Effector memory CD8-positive, alpha-beta T cell (primary cell): Measurements from ENCODE around the gene REG4.

Experiments
- ATAC-seq: fragments of 150-1000 bp; cut with Tn5 transposase; replicated peaks from 2 replicates; pipeline ENCODE4 v1.10.0; 2021; ENCODE audit warnings: mild to moderate bottlenecking, moderate library complexity
- DNase-seq, 3 experiments: peaks; one replicate each; pipeline ENCODE4 v3.0.0; 2021
- H3K27ac Mint-ChIP-seq, 2 donors: one replicate each; pipeline ENCODE4 v1.8.0; 2022; ENCODE audit warnings: mild to moderate bottlenecking in 2 of 2, mixed read lengths in 2 of 2, moderate library complexity in 2 of 2
- H3K27me3 Mint-ChIP-seq, 2 donors: one replicate each; pipeline ENCODE4 v1.8.0; 2022; ENCODE audit warnings: mixed read lengths in 2 of 2
- H3K36me3 Mint-ChIP-seq: one replicate; pipeline ENCODE4 v1.8.0; 2022; ENCODE audit warnings: mild to moderate bottlenecking, moderate library complexity, mixed read lengths; ENCODE audit not compliant: insufficient read depth
- H3K4me1 Mint-ChIP-seq, 2 donors: one replicate each; pipeline ENCODE4 v1.8.0; 2022; ENCODE audit warnings: low read depth in 2 of 2, mixed read lengths in 2 of 2
- H3K4me3 Mint-ChIP-seq, 2 donors: one replicate each; pipeline ENCODE4 v1.8.0; 2022; ENCODE audit warnings: mild to moderate bottlenecking in 2 of 2, mixed read lengths in 2 of 2, moderate library complexity in 2 of 2
- H3K9me3 Mint-ChIP-seq, 2 donors: one replicate each; pipeline ENCODE4 v1.8.0; 2022; ENCODE audit warnings: mixed read lengths in 2 of 2

REG4 gene

DNA sequence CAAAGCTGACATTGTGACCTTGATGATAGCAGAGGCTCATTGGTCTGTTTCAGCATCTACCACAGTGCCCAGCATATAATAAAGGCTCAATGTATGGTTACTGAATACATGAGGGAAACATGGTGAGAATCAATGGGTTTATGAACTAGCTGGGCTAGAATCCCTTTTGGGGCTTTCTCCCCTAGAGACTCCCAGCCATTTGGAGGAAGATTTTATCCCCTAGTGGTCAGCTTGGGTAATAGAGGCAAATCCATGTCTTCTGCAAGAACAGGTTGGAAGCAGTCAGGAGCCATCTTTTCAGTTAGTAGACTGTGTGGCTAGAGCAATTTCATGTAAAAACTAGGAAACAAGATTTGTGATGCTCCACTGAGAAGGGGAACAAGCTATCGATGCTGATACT lies 15.8 kb upstream of the REG4 start:
- Mint-ChIP-seq H3K27me3 (peaks cover 47 to 54% of the 10 kb centered on the region in 2 donors), H3K4me3 (no peak overlapping the region), H3K36me3 (no peaks in the 10 kb centered on the region), H3K27ac (no peak overlapping the region), H3K4me1 (no peaks in the 10 kb centered on the region), H3K9me3 (no peaks in the 10 kb centered on the region)
- ATAC-seq (no peak), DNase-seq (no peak)

GRCh38 chr1:119822406-119822805 lies 11.1 kb upstream of the REG4 start:
- H3K27ac Mint-ChIP-seq, result no peak overlapping the region
- H3K4me1 Mint-ChIP-seq, result no peaks in the 10 kb centered on the region
- H3K36me3 Mint-ChIP-seq, result no peaks in the 10 kb centered on the region
- peaks cover 35 to 39% of the 10 kb centered on the region in 2 donors for H3K27me3 Mint-ChIP-seq
- H3K9me3 Mint-ChIP-seq, result no peaks in the 10 kb centered on the region
- H3K4me3 Mint-ChIP-seq, result no peak overlapping the region
- ATAC-seq, result no peak
- no peak for DNase-seq

GRCh38 chr1:119818181-119818580 lies 6.9 kb upstream of the REG4 start:
- Mint-ChIP-seq H3K36me3 (no peaks in the 10 kb centered on the region), H3K4me3 (no peak overlapping the region), H3K9me3 (no peaks in the 10 kb centered on the region), H3K27ac (no peak overlapping the region), H3K4me1 (no peaks in the 10 kb centered on the region), H3K27me3 (peaks cover 19 to 22% of the 10 kb centered on the region in 2 donors)
- ATAC-seq, result no peak
- DNase-seq, result no peak

- Mint-ChIP-seq H3K27ac (no peak overlapping the region), H3K9me3 (no peaks in the 10 kb centered on the region), H3K4me1 (no peaks in the 10 kb centered on the region), H3K4me3 (no peak overlapping the region), H3K27me3 (peaks cover 4 to 11% of the 10 kb centered on the region in 2 donors), H3K36me3 (no peaks in the 10 kb centered on the region)
- no peak for ATAC-seq
- no peak for DNase-seq
Observed at GRCh38 chr1:119816407-119816806, 5.1 kb upstream of the REG4 start.

GRCh38 chr1:119815928-119816327 lies 4.7 kb upstream of the REG4 start:
- no peaks in the 10 kb centered on the region for H3K36me3 Mint-ChIP-seq
- H3K9me3 Mint-ChIP-seq, result no peaks in the 10 kb centered on the region
- peaks cover 0 to 6% of the 10 kb centered on the region in 2 donors for H3K27me3 Mint-ChIP-seq
- H3K4me1 Mint-ChIP-seq, result no peaks in the 10 kb centered on the region
- ATAC-seq, result no peak
- H3K27ac Mint-ChIP-seq, result no peak overlapping the region
- DNase-seq, result no peak
- no peak overlapping the region for H3K4me3 Mint-ChIP-seq

DNA sequence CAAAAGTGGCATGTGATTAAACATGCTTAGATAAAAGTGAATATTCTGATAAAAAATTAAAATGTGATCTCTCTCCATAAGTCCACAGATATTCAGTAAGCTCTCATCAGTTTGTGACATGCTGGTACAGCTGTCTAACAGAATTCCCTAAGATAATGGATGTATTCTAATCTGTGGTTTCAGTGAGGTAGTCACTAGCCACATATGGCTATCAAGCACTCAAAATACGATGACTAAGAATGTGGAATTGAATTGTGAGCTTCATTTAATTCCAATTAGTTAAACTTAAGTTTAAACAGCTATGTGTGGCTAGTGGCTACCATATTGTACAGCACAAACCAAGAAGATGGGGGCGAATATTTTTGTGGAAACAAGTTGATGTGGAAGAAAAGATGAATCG lies 4.1 kb upstream of the REG4 start:
- no peak overlapping the region for H3K4me3 Mint-ChIP-seq
- H3K36me3 Mint-ChIP-seq, result no peaks in the 10 kb centered on the region
- no peaks in the 10 kb centered on the region for H3K4me1 Mint-ChIP-seq
- ATAC-seq (no peak), DNase-seq (no peak)
- H3K27ac Mint-ChIP-seq, result no peak overlapping the region
- no peaks in the 10 kb centered on the region for H3K9me3 Mint-ChIP-seq
- H3K27me3 Mint-ChIP-seq, result peaks cover 0 to 6% of the 10 kb centered on the region in 2 donors

- H3K36me3 Mint-ChIP-seq, result no peaks in the 10 kb centered on the region
- no peak for ATAC-seq
- DNase-seq, result no peak
- H3K27ac Mint-ChIP-seq, result no peak overlapping the region
- H3K4me1 Mint-ChIP-seq, result peaks cover 0 to under 1% of the 10 kb centered on the region in 2 donors
- H3K27me3 Mint-ChIP-seq, result peaks cover 0 to 6% of the 10 kb centered on the region in 2 donors
- H3K9me3 Mint-ChIP-seq, result no peaks in the 10 kb centered on the region
- no peak overlapping the region for H3K4me3 Mint-ChIP-seq
Observed at GRCh38 chr1:119814288-119814687, 3.0 kb upstream of the REG4 start.

GRCh38 chr1:119811985-119812557 lies 811 bp upstream of the REG4 start:
- Mint-ChIP-seq H3K4me3 (no peak overlapping the region), H3K36me3 (no peaks in the 10 kb centered on the region), H3K27me3 (peaks cover 18 to 23% of the 10 kb centered on the region in 2 donors), H3K27ac (no peak overlapping the region), H3K4me1 (peaks cover 0 to 5% of the 10 kb centered on the region in 2 donors), H3K9me3 (no peaks in the 10 kb centered on the region)
- ATAC-seq, result no peak
- no peak for DNase-seq

- ATAC-seq, result peak; percentile 76
- no peak overlapping the region for H3K4me3 Mint-ChIP-seq
- peak; percentile 36 to 46 (median 44) for DNase-seq
- no peak overlapping the region for H3K27ac Mint-ChIP-seq
- H3K9me3 Mint-ChIP-seq, result no peaks in the 10 kb centered on the region
- no peaks in the 10 kb centered on the region for H3K36me3 Mint-ChIP-seq
- H3K27me3 Mint-ChIP-seq, result peaks cover 41 to 48% of the 10 kb centered on the region in 2 donors
- peaks cover 0 to 5% of the 10 kb centered on the region in 2 donors for H3K4me1 Mint-ChIP-seq
Observed at GRCh38 chr1:119808972-119809550, 2.2 kb downstream of the REG4 start.

DNA sequence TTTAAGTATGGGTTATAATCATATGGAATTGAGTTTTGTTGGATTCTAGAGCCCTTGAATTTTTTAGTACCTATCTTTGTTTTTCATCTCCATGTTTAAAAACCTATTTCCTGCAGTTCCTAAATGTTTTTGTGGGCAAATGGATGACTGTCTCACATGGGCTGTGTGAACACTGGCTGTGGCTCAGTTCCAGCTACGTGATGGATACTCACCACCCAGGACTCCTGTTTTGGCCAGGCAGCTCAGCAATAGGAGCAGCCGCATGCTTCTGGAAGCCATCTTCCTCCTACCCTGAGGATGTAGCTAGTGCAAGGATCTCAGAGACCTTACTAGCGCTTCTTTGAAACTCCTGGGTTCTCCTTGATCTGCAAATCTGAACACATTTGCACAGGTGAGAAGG lies 2.8 kb downstream of the REG4 start:
- H3K27ac Mint-ChIP-seq, result no peak overlapping the region
- H3K4me1 Mint-ChIP-seq, result peaks cover 0 to 5% of the 10 kb centered on the region in 2 donors
- H3K36me3 Mint-ChIP-seq, result no peaks in the 10 kb centered on the region
- H3K27me3 Mint-ChIP-seq, result peaks cover 41 to 48% of the 10 kb centered on the region in 2 donors
- no peak overlapping the region for H3K4me3 Mint-ChIP-seq
- no peaks in the 10 kb centered on the region for H3K9me3 Mint-ChIP-seq
- no peak for ATAC-seq
- DNase-seq, result no peak

- Mint-ChIP-seq H3K9me3 (no peaks in the 10 kb centered on the region), H3K4me1 (peaks cover 0 to 5% of the 10 kb centered on the region in 2 donors), H3K36me3 (peaks cover under 1% of the 10 kb centered on the region), H3K27ac (no peak overlapping the region), H3K27me3 (peaks cover 41 to 42% of the 10 kb centered on the region in 2 donors), H3K4me3 (no peak overlapping the region)
- ATAC-seq (no peak), DNase-seq (no peak)
Observed at GRCh38 chr1:119806489-119806888, 4.8 kb downstream of the REG4 start.

- Mint-ChIP-seq H3K4me1 (peaks cover 0 to 5% of the 10 kb centered on the region in 2 donors), H3K4me3 (no peak overlapping the region), H3K27ac (no peak overlapping the region), H3K27me3 (peaks cover 41 to 42% of the 10 kb centered on the region in 2 donors), H3K36me3 (peaks cover 3% of the 10 kb centered on the region), H3K9me3 (no peaks in the 10 kb centered on the region)
- no peak for ATAC-seq
- DNase-seq, result no peak
Observed at GRCh38 chr1:119805746-119806145, 5.5 kb downstream of the REG4 start.

DNA sequence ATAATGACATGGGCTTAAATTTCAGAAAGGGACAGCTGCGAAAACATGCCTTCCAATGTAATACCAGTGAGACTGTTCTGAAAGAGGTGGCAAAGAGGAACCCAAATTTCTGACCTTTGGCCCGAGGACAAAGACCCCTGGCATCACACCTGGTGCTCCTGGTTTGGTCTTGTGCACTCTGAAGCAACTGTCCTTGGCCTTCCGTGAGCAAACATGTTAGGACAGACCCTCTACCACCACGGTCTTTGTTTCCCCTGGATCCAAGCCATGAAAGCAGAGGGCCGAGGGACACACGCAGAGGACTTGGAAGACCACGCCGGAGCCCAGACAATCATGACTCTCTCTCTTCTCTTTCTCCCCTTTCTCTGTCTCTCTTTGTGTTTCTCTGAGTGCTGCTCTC lies 6.0 kb downstream of the REG4 start:
- no peak for ATAC-seq
- Mint-ChIP-seq H3K4me3 (no peak overlapping the region), H3K36me3 (peaks cover 3% of the 10 kb centered on the region), H3K9me3 (no peaks in the 10 kb centered on the region), H3K4me1 (peaks cover 0 to 5% of the 10 kb centered on the region in 2 donors), H3K27me3 (peaks cover 41 to 42% of the 10 kb centered on the region in 2 donors), H3K27ac (no peak overlapping the region)
- DNase-seq, result no peak

GRCh38 chr1:119799599-119800177 lies 11.6 kb downstream of the REG4 start:
- Mint-ChIP-seq H3K27ac (no peak overlapping the region), H3K4me1 (no peaks in the 10 kb centered on the region), H3K4me3 (no peak overlapping the region), H3K9me3 (no peaks in the 10 kb centered on the region), H3K36me3 (peaks cover 3% of the 10 kb centered on the region), H3K27me3 (peaks cover 2 to 15% of the 10 kb centered on the region in 2 donors)
- ATAC-seq (no peak), DNase-seq (no peak)
